Esophagus muscularis mucosa (tissue), 4 donors: ENCODE measurements around the gene PTCD1. TPM values are rescaled to one million over a fixed set of nuclear protein-coding genes. Genes with fewer than 3 reads are reported as not detected.
"Not testable (repeated sequence)": the region's sequence is repeated elsewhere in the genome, so short reads cannot be mapped to it uniquely, and the experiment has no call there.

Source experiments
- DNase-seq: peaks from one replicate; pipeline ENCODE4 v3.0.0-alpha.2; 2017; ENCODE audit errors: extremely low spot score
- H3K27ac ChIP-seq, 4 donors: fragments of 200-600 bp; sonication (generic); replicated peaks in 1 of 4; 1 replicate in 3 of 4; 2 replicates in 1 of 4; pipeline ENCODE4 v1.5.1; 2016 to 2019; ENCODE audit warnings: mild to moderate bottlenecking in 1 of 4
- H3K27me3 ChIP-seq, 4 donors: fragments of 200-600 bp; sonication (generic); one replicate each; pipeline versions ENCODE4 v1.5.1 to v1.6.0; 2016 to 2019
- H3K36me3 ChIP-seq, 4 donors: fragments of 200-600 bp; sonication (generic); one replicate each; pipeline ENCODE4 v1.5.1; 2016 to 2019
- H3K4me1 ChIP-seq, 4 donors: fragments of 200-600 bp; sonication (generic); one replicate each; pipeline ENCODE4 v1.5.1; 2016 to 2019
- H3K4me3 ChIP-seq, 4 donors: fragments of 200-600 bp; sonication (generic); 1 replicate in 2 of 4; 2 replicates in 2 of 4; pipeline ENCODE4 v1.5.1; 2016 to 2019; ENCODE audit warnings: mild to moderate bottlenecking in 4 of 4, moderate library complexity in 1 of 4
- H3K9me3 ChIP-seq, 4 donors: fragments of 200-600 bp; sonication (generic); 1 replicate in 3 of 4; 2 replicates in 1 of 4; pipeline ENCODE4 v1.5.1; 2016 to 2019
- CTCF ChIP-seq, 3 experiments: fragments of 200-600 bp in 2 of 3; fragments of 450-650 bp in 1 of 3; sonication (generic) in 2 of 3; IDR thresholded peaks; one replicate each; pipeline ENCODE4 v1.5.1; 2017 to 2019; ENCODE audit warnings: antibody characterized with exemption in 3 of 3, mild to moderate bottlenecking in 2 of 3, moderate library complexity in 1 of 3
- EP300 ChIP-seq: sonication (generic); formaldehyde crosslinking; IDR thresholded peaks from one replicate; pipeline ENCODE4 v1.6.1; 2017; ENCODE audit warnings: antibody characterized with exemption
- POLR2A ChIP-seq: fragments of 450-650 bp; IDR thresholded peaks from one replicate; pipeline ENCODE4 v1.6.1; 2017; ENCODE audit warnings: antibody characterized with exemption, moderate library complexity, mild to moderate bottlenecking, low read depth
- POLR2AphosphoS5 ChIP-seq, 2 donors: sonication (generic); formaldehyde crosslinking; IDR thresholded peaks; one replicate each; pipeline ENCODE4 v1.6.1; 2017; ENCODE audit warnings: antibody characterized with exemption in 2 of 2
- WGBS: methylation state at CpG from one replicate; pipeline ENCODE4 v1.1.5; 2018; 5-methylcytosine and 5-hydroxymethylcytosine counted together
- intact Hi-C: fragments of 100-400 bp; cut with DNase I; formaldehyde crosslinking; loops from one replicate; pipeline ENCODE4 v1.15.1; 2023
- total RNA-seq, 4 donors: library from RNA; depleted of rRNA; stranded (reverse); fragments of >200 nt; gene quantifications; one replicate each; pipeline versions ENCODE4 v1.1.0 to v1.2.1, GENCODE V29; 2016

Gene PTCD1
- total RNA-seq, 4 donors from 2014 or later, result 5.3 to 10.2 (median 7.6) TPM

GRCh38 chr7:99447943-99448342 is 9.3 kb upstream of the PTCD1 start:
- intact Hi-C loops, result no loop called here
- peaks cover 65 to 100% (median 91%) of the 10 kb centered on the region in 4 donors for H3K36me3 ChIP-seq
- H3K27ac ChIP-seq, result no peak overlapping the region
- H3K9me3 ChIP-seq, result no peaks in the 10 kb centered on the region
- no peak for TF ChIP-seq POLR2AphosphoS5 (IDR thresholded peaks at IDR 0.05)
- TF ChIP-seq CTCF (IDR thresholded peaks at IDR 0.05), result no peak
- TF ChIP-seq POLR2A, result no peak
- no peak for TF ChIP-seq EP300
- WGBS, result 87% methylated on average over 8 of the region's 10 CpGs
- H3K4me3 ChIP-seq, result no peak overlapping the region
- no peak for DNase-seq
- peaks cover 0 to 13% (median 3%) of the 10 kb centered on the region in 4 donors for H3K4me1 ChIP-seq
- H3K27me3 ChIP-seq, result no peaks in the 10 kb centered on the region

DNA sequence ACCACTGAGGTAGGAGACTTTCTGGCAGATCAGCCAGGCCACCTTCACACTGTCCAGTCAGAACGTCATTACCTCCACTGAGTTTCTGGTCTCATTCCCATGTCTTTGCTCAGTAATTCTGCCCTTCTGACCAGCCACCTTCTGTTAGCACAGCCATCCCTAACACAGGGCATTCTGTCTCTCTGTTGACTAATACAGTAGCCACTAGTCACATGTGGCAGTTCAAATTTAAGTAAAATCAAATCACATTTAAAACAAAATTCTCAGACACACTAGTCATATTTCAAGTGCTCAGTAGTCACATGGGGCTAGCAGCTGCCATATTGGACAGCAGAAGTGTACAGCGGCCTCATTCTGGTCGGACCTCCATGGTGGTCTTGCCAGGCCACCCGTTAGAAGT is 7.5 kb upstream of the PTCD1 start:
- DNase-seq, result no peak
- H3K36me3 ChIP-seq, result peaks cover 55 to 91% (median 77%) of the 10 kb centered on the region in 4 donors
- H3K27ac ChIP-seq, result no peak overlapping the region
- intact Hi-C loops, result no loop called here
- H3K4me1 ChIP-seq, result peaks cover 4 to 16% (median 13%) of the 10 kb centered on the region in 4 donors
- no peaks in the 10 kb centered on the region for H3K27me3 ChIP-seq
- H3K9me3 ChIP-seq, result no peaks in the 10 kb centered on the region
- TF ChIP-seq EP300 (no peak), POLR2AphosphoS5 (IDR thresholded peaks at IDR 0.05) (no peak), CTCF (IDR thresholded peaks at IDR 0.05) (no peak), POLR2A (no peak)
- H3K4me3 ChIP-seq, result no peak overlapping the region
- 88% methylated on average over 4 of the region's 4 CpGs for WGBS

DNA sequence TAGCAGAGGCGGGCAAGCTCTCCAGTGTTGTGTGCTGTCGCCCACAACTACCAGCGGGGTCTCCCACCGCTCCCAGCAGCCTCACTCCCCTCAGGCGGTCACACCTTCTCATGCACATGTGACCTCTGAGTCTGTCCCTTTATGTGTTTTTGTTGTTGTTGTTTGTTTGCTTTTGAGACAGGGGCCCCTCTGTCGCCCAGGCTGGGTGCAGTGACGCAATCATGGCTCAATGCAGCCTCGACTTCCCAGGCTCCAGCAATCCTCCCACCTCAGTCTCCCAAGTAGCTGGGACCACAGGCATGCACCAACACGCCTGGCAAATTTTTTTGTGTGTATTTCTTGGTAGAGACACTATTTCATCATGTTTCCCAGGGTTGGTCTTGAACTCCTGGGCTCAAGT is 1.6 kb upstream of the PTCD1 start:
- no peak for DNase-seq
- Histone ChIP-seq H3K4me3 (peak overlapping the region in 3 of 4 donors; percentile 88 to 98 (median 95)), H3K4me1 (peaks cover 25 to 50% (median 43%) of the 10 kb centered on the region in 4 donors), H3K9me3 (no peaks in the 10 kb centered on the region), H3K27me3 (no peaks in the 10 kb centered on the region), H3K27ac (peak overlapping the region in 1 of 4 donors; percentile 89), H3K36me3 (peaks cover 14 to 38% (median 27%) of the 10 kb centered on the region in 4 donors)
- intact Hi-C loops, result no loop called here
- 56% methylated on average over 7 of the region's 9 CpGs for WGBS
- no peak for TF ChIP-seq POLR2A

DNA sequence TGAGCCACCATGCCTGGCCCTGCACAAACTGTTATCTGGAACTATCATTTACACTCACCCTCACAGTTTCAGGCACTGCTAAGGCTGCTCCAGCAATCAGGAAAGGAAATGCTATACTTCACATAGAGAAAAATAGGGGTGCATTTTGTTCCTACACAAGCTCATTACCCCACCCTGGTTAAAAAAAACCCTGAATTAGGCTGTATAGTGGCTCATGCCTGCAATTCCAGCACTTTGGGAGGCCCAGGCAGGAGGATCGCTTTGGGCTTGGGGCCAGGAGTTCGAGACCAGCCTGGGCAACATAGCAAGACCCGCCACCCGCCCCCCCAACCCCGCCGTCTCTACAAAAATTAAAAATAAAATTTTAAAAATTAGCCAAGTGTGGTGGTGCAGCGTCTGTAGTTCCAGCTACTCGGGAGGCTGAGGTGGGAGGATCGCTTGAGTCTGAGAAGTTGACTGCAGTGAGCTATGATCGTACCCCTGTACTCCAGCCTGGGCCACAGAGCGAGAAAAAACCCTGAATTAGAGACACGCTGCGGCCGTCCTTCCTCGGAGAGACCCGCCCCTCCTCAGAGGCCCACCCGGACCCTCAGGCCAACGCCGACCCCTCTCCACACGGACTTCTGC is 539 bp downstream of the PTCD1 start:
- Histone ChIP-seq H3K27me3 (no peaks in the 10 kb centered on the region), H3K4me1 (peaks cover 25 to 46% (median 42%) of the 10 kb centered on the region in 4 donors), H3K4me3 (peak overlapping the region; percentile 88 to 99 (median 96)), H3K36me3 (peaks cover 18 to 38% (median 29%) of the 10 kb centered on the region in 4 donors), H3K27ac (peak overlapping the region; percentile 86 to 91 (median 89)), H3K9me3 (no peaks in the 10 kb centered on the region)
- 31% methylated on average over 12 of the region's 20 CpGs for WGBS
- DNase-seq, result no peak
- intact Hi-C loops, result no loop called here
- TF ChIP-seq CTCF (IDR thresholded peaks at IDR 0.05), result no peak
- TF ChIP-seq EP300, result no peak
- TF ChIP-seq POLR2A, result no peak
- no peak for TF ChIP-seq POLR2AphosphoS5 (IDR thresholded peaks at IDR 0.05)

GRCh38 chr7:99433158-99433557 is 5.4 kb downstream of the PTCD1 start:
- Histone ChIP-seq H3K4me3 (no peak overlapping the region), H3K9me3 (no peaks in the 10 kb centered on the region), H3K27me3 (no peaks in the 10 kb centered on the region), H3K27ac (no peak overlapping the region), H3K4me1 (peaks cover 7 to 16% (median 10%) of the 10 kb centered on the region in 4 donors), H3K36me3 (peaks cover 36 to 76% (median 66%) of the 10 kb centered on the region in 4 donors)
- 94% methylated on average over 9 of the region's 9 CpGs for WGBS
- no peak for DNase-seq
- no peak for TF ChIP-seq POLR2A
- TF ChIP-seq CTCF (IDR thresholded peaks at IDR 0.05), result no peak
- TF ChIP-seq POLR2AphosphoS5 (IDR thresholded peaks at IDR 0.05), result no peak
- no peak for TF ChIP-seq EP300
- intact Hi-C loops, result no loop called here

DNA sequence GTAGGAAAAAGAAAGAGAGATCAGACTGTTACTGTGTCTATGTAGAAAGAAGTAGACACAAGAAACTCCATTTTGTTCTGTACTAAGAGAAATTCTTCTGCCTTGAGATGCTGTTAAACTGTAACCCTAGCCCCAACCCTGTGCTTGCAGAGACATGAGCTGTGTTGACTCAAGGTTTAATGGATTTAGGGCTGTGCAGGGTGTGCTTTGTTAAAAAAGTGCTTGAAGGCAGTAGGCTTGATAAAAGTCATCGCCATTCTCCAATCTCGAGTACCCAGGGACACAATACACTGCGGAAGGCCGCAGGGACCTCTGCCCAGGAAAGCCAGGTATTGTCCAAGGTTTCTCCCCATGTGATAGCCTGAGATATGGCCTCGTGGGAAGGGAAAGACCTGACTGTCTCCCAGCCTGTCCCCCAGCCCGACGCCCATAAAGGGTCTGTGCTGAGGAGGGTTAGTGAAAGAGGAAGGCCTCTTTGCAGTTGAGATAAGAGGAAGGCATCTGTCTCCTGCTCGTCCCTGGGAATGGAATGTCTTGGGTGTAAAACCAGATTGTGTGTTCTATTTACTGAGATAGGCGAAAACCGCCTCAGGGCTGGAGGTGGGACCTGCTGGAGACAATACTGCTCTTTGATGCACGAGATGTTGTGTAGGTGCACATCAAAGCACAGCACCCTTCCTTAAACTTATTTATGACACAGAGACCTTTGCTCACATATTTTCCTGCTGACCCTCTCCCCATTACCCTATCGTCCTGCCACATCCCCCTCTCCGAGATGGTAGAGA is 6.7 kb downstream of the PTCD1 start:
- H3K4me1 ChIP-seq, DNase-seq, H3K4me3 ChIP-seq, H3K27ac ChIP-seq, intact Hi-C loops, H3K9me3 ChIP-seq, H3K27me3 ChIP-seq: not testable (repeated sequence)
- peaks cover 36 to 85% (median 68%) of the 10 kb centered on the region in 4 donors for H3K36me3 ChIP-seq
- 93% methylated on average over 13 of the region's 13 CpGs for WGBS
